ENCODE results near the gene DLG3.
"Not testable (repeated sequence)": the region's sequence is repeated elsewhere in the genome, so short reads cannot be mapped to it uniquely, and the experiment has no call there.

DLG3 gene

GRCh38 chrX:70504772-70505450 lies 60.3 kb downstream of the DLG3 start:
- no peak overlapping the region for H3K4me3 ChIP-seq (replicated peaks; ENCODE audit: low read depth, low read length)
- no peaks in the 10 kb centered on the region for H3K36me3 ChIP-seq (ENCODE audit: control insufficient read depth, insufficient read depth, low read length)
- TF ChIP-seq, protein P1, sequence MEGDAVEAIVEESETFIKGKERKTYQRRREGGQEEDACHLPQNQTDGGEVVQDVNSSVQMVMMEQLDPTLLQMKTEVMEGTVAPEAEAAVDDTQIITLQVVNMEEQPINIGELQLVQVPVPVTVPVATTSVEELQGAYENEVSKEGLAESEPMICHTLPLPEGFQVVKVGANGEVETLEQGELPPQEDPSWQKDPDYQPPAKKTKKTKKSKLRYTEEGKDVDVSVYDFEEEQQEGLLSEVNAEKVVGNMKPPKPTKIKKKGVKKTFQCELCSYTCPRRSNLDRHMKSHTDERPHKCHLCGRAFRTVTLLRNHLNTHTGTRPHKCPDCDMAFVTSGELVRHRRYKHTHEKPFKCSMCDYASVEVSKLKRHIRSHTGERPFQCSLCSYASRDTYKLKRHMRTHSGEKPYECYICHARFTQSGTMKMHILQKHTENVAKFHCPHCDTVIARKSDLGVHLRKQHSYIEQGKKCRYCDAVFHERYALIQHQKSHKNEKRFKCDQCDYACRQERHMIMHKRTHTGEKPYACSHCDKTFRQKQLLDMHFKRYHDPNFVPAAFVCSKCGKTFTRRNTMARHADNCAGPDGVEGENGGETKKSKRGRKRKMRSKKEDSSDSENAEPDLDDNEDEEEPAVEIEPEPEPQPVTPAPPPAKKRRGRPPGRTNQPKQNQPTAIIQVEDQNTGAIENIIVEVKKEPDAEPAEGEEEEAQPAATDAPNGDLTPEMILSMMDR (IDR thresholded peaks at IDR 0.05; ENCODE audit: insufficient read depth, low read length, poor library complexity, severe bottlenecking): no peak
- DNase-seq (ENCODE audit: extremely low read depth, insufficient read length): no peak
- no peaks in the 10 kb centered on the region for H3K27me3 ChIP-seq (replicated peaks; ENCODE audit: control insufficient read depth, insufficient read depth, low read length)

- TF ChIP-seq, protein P1 (IDR thresholded peaks at IDR 0.05; ENCODE audit: insufficient read depth, low read length, poor library complexity, severe bottlenecking): no peak
- DNase-seq (ENCODE audit: extremely low read depth, insufficient read length): no peak
- H3K27me3 ChIP-seq (replicated peaks; ENCODE audit: control insufficient read depth, insufficient read depth, low read length): no peaks in the 10 kb centered on the region
- H3K4me3 ChIP-seq (replicated peaks; ENCODE audit: low read depth, low read length): no peak overlapping the region
- H3K36me3 ChIP-seq (ENCODE audit: control insufficient read depth, insufficient read depth, low read length): no peaks in the 10 kb centered on the region
These were observed 60.8 kb downstream of the DLG3 start for GRCh38 chrX:70505451-70505841.

DNA sequence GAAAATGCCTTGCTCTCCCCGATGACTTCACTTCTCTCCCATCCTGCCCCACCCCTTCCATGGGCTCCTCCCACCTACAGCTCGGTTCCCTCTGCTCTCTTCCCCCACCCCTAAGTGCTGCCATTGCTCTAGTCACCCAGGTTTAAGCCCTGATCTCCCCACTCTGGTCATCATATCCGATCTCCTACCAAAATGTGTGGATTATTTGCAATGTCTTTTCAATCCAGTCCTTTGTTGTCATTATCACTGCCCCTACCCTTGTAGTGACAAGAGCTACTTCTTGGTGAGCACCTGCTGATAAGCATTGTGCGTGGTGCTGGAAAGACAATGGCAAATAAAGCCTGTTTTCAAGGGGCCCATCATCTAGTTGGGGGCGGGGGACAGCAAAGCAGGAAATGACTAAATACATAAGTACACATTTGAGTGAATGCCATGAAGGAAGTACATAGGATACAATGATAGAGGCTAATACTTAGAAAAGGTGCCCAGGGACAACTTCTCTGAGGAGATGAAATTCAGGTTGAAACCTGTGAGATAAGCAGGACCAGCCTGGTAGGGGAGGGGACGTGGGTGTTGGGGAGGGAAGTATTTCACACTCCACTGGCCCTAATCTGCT lies 63.8 kb downstream of the DLG3 start:
- no peaks in the 10 kb centered on the region for H3K27me3 ChIP-seq (replicated peaks; ENCODE audit: control insufficient read depth, insufficient read depth, low read length)
- H3K36me3 ChIP-seq (ENCODE audit: control insufficient read depth, insufficient read depth, low read length): no peaks in the 10 kb centered on the region
- no peak overlapping the region for H3K4me3 ChIP-seq (replicated peaks; ENCODE audit: low read depth, low read length)
- no peak for DNase-seq (ENCODE audit: extremely low read depth, insufficient read length)
- TF ChIP-seq, protein P1 (IDR thresholded peaks at IDR 0.05; ENCODE audit: insufficient read depth, low read length, poor library complexity, severe bottlenecking): no peak

GRCh38 chrX:70509078-70509477 lies 64.4 kb downstream of the DLG3 start:
- Histone ChIP-seq H3K27me3 (replicated peaks; ENCODE audit: control insufficient read depth, insufficient read depth, low read length) (no peaks in the 10 kb centered on the region), H3K4me3 (replicated peaks; ENCODE audit: low read depth, low read length) (no peak overlapping the region), H3K36me3 (ENCODE audit: control insufficient read depth, insufficient read depth, low read length) (no peaks in the 10 kb centered on the region)
- TF ChIP-seq, protein P1 (IDR thresholded peaks at IDR 0.05; ENCODE audit: insufficient read depth, low read length, poor library complexity, severe bottlenecking): no peak
- no peak for DNase-seq (ENCODE audit: extremely low read depth, insufficient read length)

- not testable (repeated sequence) for H3K36me3 ChIP-seq (ENCODE audit: control insufficient read depth, insufficient read depth, low read length); H3K27me3 ChIP-seq (replicated peaks; ENCODE audit: control insufficient read depth, insufficient read depth, low read length); DNase-seq (ENCODE audit: extremely low read depth, insufficient read length); H3K4me3 ChIP-seq (replicated peaks; ENCODE audit: low read depth, low read length)
These were observed 70.6 kb downstream of the DLG3 start for GRCh38 chrX:70515270-70515669.

DNA sequence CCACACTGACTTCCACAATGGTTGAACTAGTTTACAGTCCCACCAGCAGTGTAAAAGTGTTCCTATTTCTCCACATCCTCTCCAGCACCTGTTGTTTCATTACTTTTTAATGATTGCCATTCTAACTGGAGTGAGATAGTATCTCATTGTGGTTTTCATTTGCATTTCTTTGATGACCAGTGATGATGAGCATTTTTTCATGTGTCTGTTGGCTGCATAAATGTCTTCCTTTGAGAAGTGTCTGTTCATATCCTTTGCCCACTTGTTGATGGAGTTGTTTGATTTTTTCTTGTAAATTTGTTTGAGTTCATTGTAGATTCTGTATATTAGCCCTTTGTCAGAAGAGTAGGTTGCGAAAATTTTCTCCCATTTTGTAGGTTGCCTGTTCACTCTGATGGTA lies 71.1 kb downstream of the DLG3 start:
- not testable (repeated sequence) for H3K36me3 ChIP-seq (ENCODE audit: control insufficient read depth, insufficient read depth, low read length); H3K4me3 ChIP-seq (replicated peaks; ENCODE audit: low read depth, low read length); H3K27me3 ChIP-seq (replicated peaks; ENCODE audit: control insufficient read depth, insufficient read depth, low read length); DNase-seq (ENCODE audit: extremely low read depth, insufficient read length)

All from GM06990 (cell line).